ENCODE data around the gene MAP2K6.

Gene MAP2K6

GRCh38 chr17:69578385-69578936, 164.0 kb downstream of the MAP2K6 start:
- DNase-seq (ENCODE audit: low read depth in 2 of 2): no peak

GRCh38 chr17:69579961-69580677, 165.6 kb downstream of the MAP2K6 start:
- no peak for DNase-seq (ENCODE audit: low read depth in 2 of 2)

GRCh38 chr17:69581061-69581961, 166.8 kb downstream of the MAP2K6 start:
- DNase-seq (ENCODE audit: low read depth in 2 of 2): no peak

- DNase-seq (ENCODE audit: low read depth in 2 of 2): no peak
Measured at GRCh38 chr17:69588316-69588715, 173.8 kb downstream of the MAP2K6 start.

- DNase-seq (ENCODE audit: low read depth in 2 of 2): no peak
Measured at GRCh38 chr17:69588827-69589239, 174.3 kb downstream of the MAP2K6 start.

- DNase-seq (ENCODE audit: low read depth in 2 of 2): no peak
Measured at GRCh38 chr17:69590671-69591070, 176.2 kb downstream of the MAP2K6 start.

- DNase-seq (ENCODE audit: low read depth in 2 of 2): no peak
Measured at GRCh38 chr17:69592692-69593350, 178.3 kb downstream of the MAP2K6 start.

GRCh38 chr17:69593351-69593715, 178.8 kb downstream of the MAP2K6 start:
- DNase-seq (ENCODE audit: low read depth in 2 of 2): no peak

- no peak for DNase-seq (ENCODE audit: low read depth in 2 of 2)
Measured at GRCh38 chr17:69593716-69594115, 179.2 kb downstream of the MAP2K6 start.

GRCh38 chr17:69594641-69595040, 180.1 kb downstream of the MAP2K6 start:
- DNase-seq (ENCODE audit: low read depth in 2 of 2): no peak

GRCh38 chr17:69596141-69596540, 181.6 kb downstream of the MAP2K6 start:
- DNase-seq (ENCODE audit: low read depth in 2 of 2): no peak

- DNase-seq (ENCODE audit: low read depth in 2 of 2): no peak
Measured at GRCh38 chr17:69597898-69598692, 183.6 kb downstream of the MAP2K6 start.

GRCh38 chr17:69602972-69603371, 188.5 kb downstream of the MAP2K6 start:
- no peak for DNase-seq (ENCODE audit: low read depth in 2 of 2)

Data from activated CD8-positive, alpha-beta memory T cell treated with anti-CD3 and anti-CD28 coated beads for 4 hours (primary cell).